ENCODE data around the gene NTM. TPM values are rescaled to one million over a fixed set of nuclear protein-coding genes. Genes with fewer than 3 reads are reported as not detected.

The NTM gene
- total RNA-seq, 2 donors from 2014 or later: not detected

- H3K27ac ChIP-seq: no peak overlapping the region
- no peaks in the 10 kb centered on the region for H3K4me1 ChIP-seq (ENCODE audit: control insufficient read depth in 1 of 2, low read depth in 2 of 2)
- H3K9me3 ChIP-seq: no peaks in the 10 kb centered on the region
- DNase-seq (ENCODE audit: low spot score) (no peak), ATAC-seq (ENCODE audit: insufficient number of reproducible peaks, low FRiP score, low read depth) (no peak)
- H3K36me3 ChIP-seq: no peaks in the 10 kb centered on the region
- no peak overlapping the region for H3K4me3 ChIP-seq
- TF ChIP-seq, protein P1, sequence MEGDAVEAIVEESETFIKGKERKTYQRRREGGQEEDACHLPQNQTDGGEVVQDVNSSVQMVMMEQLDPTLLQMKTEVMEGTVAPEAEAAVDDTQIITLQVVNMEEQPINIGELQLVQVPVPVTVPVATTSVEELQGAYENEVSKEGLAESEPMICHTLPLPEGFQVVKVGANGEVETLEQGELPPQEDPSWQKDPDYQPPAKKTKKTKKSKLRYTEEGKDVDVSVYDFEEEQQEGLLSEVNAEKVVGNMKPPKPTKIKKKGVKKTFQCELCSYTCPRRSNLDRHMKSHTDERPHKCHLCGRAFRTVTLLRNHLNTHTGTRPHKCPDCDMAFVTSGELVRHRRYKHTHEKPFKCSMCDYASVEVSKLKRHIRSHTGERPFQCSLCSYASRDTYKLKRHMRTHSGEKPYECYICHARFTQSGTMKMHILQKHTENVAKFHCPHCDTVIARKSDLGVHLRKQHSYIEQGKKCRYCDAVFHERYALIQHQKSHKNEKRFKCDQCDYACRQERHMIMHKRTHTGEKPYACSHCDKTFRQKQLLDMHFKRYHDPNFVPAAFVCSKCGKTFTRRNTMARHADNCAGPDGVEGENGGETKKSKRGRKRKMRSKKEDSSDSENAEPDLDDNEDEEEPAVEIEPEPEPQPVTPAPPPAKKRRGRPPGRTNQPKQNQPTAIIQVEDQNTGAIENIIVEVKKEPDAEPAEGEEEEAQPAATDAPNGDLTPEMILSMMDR (IDR thresholded peaks at IDR 0.05): no peak
- H3K27me3 ChIP-seq (replicated peaks; ENCODE audit: insufficient read depth): no peaks in the 10 kb centered on the region
Observed at GRCh38 chr11:131504199-131504949, 134.0 kb downstream of the NTM start.

- DNase-seq (ENCODE audit: low spot score) (no peak), ATAC-seq (ENCODE audit: insufficient number of reproducible peaks, low FRiP score, low read depth) (no peak)
- Histone ChIP-seq H3K27ac (no peak overlapping the region), H3K9me3 (no peaks in the 10 kb centered on the region), H3K27me3 (replicated peaks; ENCODE audit: insufficient read depth) (no peaks in the 10 kb centered on the region), H3K36me3 (no peaks in the 10 kb centered on the region), H3K4me1 (ENCODE audit: control insufficient read depth in 1 of 2, low read depth in 2 of 2) (no peaks in the 10 kb centered on the region), H3K4me3 (no peak overlapping the region)
- TF ChIP-seq, protein P1 (IDR thresholded peaks at IDR 0.05): no peak
Observed at GRCh38 chr11:131506348-131506747, 135.9 kb downstream of the NTM start.

GRCh38 chr11:131510662-131511061 lies 140.2 kb downstream of the NTM start:
- no peak for ATAC-seq (ENCODE audit: insufficient number of reproducible peaks, low FRiP score, low read depth)
- TF ChIP-seq, protein P1 (IDR thresholded peaks at IDR 0.05): no peak
- no peak overlapping the region for H3K4me3 ChIP-seq
- no peaks in the 10 kb centered on the region for H3K9me3 ChIP-seq
- no peaks in the 10 kb centered on the region for H3K36me3 ChIP-seq
- no peaks in the 10 kb centered on the region for H3K27me3 ChIP-seq (replicated peaks; ENCODE audit: insufficient read depth)
- no peak overlapping the region for H3K27ac ChIP-seq
- H3K4me1 ChIP-seq (ENCODE audit: control insufficient read depth in 1 of 2, low read depth in 2 of 2): no peaks in the 10 kb centered on the region
- no peak for DNase-seq (ENCODE audit: low spot score)

GRCh38 chr11:131511794-131512193 lies 141.4 kb downstream of the NTM start:
- TF ChIP-seq, protein P1 (IDR thresholded peaks at IDR 0.05): no peak
- Histone ChIP-seq H3K27me3 (replicated peaks; ENCODE audit: insufficient read depth) (no peaks in the 10 kb centered on the region), H3K4me1 (ENCODE audit: control insufficient read depth in 1 of 2, low read depth in 2 of 2) (no peaks in the 10 kb centered on the region), H3K36me3 (no peaks in the 10 kb centered on the region), H3K4me3 (no peak overlapping the region), H3K9me3 (no peaks in the 10 kb centered on the region), H3K27ac (no peak overlapping the region)
- DNase-seq (ENCODE audit: low spot score) (no peak), ATAC-seq (ENCODE audit: insufficient number of reproducible peaks, low FRiP score, low read depth) (no peak)

DNA sequence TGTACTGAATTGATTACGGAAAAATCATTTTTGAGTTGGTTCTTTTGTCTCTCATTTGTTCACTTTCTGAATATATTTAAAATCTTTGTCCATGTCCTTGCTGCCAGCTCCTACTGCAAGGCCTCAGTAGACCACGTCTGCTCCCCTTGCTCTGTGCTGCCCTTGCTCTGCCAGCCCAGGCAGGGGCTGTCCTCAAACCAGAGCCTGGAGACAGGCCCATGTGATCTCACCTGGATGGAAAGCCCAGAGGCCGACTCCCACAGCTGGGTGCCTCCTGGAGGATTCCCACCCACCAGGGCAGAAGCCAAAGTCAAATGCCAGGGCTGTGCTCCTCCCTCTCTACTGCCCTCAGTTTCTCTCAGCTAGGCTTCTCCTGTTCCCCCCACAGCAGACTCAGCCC lies 141.8 kb downstream of the NTM start:
- no peaks in the 10 kb centered on the region for H3K27me3 ChIP-seq (replicated peaks; ENCODE audit: insufficient read depth)
- H3K4me3 ChIP-seq: no peak overlapping the region
- H3K9me3 ChIP-seq: no peaks in the 10 kb centered on the region
- TF ChIP-seq, protein P1 (IDR thresholded peaks at IDR 0.05): no peak
- DNase-seq (ENCODE audit: low spot score): no peak
- H3K36me3 ChIP-seq: no peaks in the 10 kb centered on the region
- H3K4me1 ChIP-seq (ENCODE audit: control insufficient read depth in 1 of 2, low read depth in 2 of 2): no peaks in the 10 kb centered on the region
- no peak for ATAC-seq (ENCODE audit: insufficient number of reproducible peaks, low FRiP score, low read depth)
- no peak overlapping the region for H3K27ac ChIP-seq
